Measurements from ENCODE around the gene LRRN2. TPM values are rescaled to one million over a fixed set of nuclear protein-coding genes. Genes with fewer than 3 reads are reported as not detected.
"Not testable (repeated sequence)": the region's sequence is repeated elsewhere in the genome, so short reads cannot be mapped to it uniquely, and the experiment has no call there.

The LRRN2 gene
- total RNA-seq, 1 donor from 2014 or later, result 1.5 TPM

DNA sequence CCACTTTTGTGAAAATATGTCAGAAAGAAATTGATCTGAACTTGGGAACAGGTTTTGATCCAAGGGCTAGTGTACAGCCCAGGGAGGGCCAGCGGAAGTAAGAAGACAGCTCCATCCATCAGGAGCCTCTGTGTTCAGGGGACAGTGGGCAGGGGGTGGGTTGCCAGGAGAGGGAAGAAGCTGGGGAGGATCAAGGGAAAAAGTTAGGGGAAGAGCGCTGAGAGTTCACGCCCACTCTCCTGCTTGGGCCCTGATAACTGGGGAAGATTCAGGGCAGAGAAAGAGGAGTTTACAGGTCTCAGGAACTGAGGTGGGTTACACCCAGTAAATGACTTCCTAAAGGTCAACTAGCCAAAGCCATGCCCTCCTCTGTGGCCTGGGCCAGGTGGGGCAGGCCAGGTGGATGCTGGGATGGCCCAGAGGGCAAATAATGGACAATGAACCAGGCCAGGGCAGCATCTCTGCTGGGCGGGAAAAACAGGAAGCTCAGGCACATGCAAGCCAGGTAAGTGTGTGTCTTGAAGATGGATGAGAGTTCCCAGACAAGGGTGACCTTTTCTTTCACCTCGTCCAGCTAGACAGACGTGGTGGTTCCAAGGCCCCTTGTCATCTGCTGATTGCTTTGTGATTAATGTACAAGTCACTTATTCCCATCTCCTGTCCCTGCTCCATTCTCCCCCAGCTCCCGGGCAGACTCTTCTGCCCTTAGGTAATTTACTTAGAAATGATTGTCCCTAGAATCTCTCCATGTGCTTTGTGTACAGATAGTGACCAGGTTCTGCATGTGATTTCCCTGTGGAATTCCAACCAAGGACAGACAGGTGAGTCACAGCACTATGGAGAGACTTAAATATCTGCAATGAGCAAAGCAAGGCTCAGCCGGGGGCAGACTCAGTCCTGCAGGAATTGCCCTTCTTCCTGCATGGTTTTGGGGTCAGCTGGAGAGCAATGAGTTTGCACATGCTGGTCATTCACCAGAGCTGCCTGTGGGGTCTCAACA is 112.3 kb downstream of the LRRN2 start:
- ATAC-seq (no peak), DNase-seq (ENCODE audit: missing footprints) (no peak)
- intact Hi-C loops (cut with DNase I), result no loop called here

DNA sequence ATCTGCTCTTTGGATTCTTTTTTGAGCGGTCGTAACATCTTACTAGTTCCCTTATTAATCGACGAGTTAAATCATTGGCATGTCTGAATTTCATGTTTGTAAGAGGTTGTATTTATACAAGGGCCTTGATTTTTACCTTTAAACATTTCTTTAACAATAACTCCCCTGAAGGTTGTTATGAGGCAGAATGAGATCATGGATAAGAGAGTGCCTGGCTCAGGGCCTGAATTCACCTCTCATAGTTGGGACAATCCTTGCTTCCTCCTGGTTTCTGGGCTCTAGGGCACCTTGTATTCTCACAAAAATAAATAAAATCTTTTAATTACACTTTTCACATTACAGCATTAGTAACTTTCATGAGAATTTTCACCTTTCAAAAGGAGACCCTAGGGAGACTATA is 113.9 kb downstream of the LRRN2 start:
- no peak for ATAC-seq
- DNase-seq (ENCODE audit: missing footprints), result no peak
- intact Hi-C loops (cut with DNase I), result loop anchor here (2.0 kb wide), 1 partner anchor 375 kb away; no protein-coding TSS in a partner anchor

DNA sequence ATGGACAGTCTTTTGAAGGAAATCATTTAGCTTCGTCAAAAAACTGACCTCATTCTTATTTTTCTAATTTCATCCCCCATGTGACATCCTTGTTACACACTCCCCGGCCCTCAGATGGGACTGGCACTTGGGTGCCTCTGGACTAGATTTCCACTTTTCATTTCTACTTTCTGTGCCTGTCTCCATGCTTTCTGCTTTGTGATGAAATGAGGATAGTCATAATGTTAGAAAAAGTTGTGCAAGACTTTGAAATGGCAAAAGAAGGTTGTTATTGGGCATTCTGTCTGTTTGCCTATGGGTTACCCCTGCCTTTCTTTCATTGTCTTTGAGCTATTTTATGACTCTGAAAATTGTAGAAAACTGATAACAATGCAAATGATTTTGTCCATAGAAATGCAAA is 114.4 kb downstream of the LRRN2 start:
- intact Hi-C loops (cut with DNase I), result loop anchor here (2.0 kb wide), 1 partner anchor 376 kb away; no protein-coding TSS in a partner anchor
- ATAC-seq, result no peak

DNA sequence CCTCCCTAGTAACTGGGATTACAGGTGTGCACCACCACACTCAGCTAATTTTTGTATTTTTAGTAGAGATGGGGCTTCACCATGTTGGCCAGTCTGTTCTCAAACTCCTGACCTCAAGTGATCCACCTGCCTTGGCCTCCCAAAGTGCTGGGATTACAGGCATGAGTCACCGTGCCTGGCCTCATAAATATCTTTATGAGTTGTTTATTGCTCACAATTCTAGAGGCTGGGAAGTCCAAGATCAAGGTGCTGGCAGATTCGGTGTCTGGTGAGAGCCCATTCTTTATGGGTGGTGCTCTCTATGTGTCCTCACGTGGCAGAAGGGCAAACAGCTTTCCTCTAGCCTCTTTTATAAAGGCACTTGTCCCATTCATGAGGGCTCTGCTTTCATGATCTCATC is 115.5 kb downstream of the LRRN2 start:
- not testable (repeated sequence) for DNase-seq (ENCODE audit: missing footprints); ATAC-seq
- intact Hi-C loops (cut with DNase I), result loop anchor here (2.0 kb wide), 1 partner anchor 377 kb away; no protein-coding TSS in a partner anchor

More for the DNA sequence above, 114.4 kb downstream of the LRRN2 start:
- DNase-seq (ENCODE audit: missing footprints), result no peak

DNA sequence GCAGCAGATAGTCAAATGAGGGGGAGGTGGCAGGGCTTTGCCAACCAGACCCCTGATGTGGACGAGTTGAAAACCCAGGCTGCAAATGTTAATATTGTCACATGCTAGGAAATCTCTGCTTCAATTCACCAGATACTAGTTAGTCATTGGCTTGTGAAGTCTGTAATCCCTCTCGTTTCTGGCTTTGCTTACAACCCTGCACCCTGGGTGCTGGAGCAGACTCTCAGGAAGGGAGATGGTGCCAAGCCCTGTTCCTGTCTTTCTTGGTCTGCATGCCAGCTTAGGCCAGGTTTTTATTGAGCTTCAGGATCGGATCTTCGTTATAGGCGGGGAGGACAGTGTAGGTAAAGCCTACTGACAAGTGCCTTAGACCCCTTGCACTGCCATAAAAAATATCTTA is 116.1 kb downstream of the LRRN2 start:
- DNase-seq (ENCODE audit: missing footprints), result no peak
- no peak for ATAC-seq
- intact Hi-C loops (cut with DNase I), result no loop called here

DNA sequence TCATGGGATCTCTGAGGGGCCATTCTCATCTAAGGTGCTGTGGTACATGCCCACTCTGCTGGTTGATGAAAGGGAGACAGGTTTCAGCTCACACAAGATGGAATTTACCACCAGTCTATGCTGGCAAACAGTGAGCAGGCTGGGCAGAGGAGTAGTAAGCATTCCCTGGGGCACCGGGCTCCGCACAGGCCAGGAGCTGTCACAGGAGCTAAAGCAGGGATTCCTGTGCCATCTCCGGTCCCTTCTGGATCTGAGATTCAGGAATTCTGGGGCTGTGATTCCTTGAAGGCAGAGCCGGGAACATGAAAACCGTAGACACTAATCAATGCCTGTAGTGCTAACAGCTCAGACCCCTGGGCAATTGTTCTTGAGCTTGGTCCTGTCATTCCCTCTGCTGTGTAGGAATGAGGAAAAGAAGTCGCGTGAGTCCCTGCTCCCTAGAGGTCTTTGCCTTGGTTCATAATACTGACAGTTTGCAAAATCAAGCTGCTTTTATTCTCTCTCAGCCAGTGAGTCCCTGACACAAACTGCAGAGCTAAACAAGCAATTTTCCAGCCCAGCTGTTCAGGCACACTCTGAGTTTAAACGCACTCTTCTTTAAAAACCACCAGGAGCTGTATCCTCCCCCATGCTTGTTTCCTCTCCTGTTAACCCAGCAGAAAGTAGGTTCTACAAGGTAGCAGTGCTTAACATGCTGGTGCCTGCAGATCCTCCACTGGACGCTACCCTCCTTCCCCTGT is 116.8 kb downstream of the LRRN2 start:
- DNase-seq (ENCODE audit: missing footprints) (no peak), ATAC-seq (no peak)
- intact Hi-C loops (cut with DNase I), result no loop called here

Other genes with a start within 250 kb of the LRRN2 start
- gene PIK3C2B, start 190.9 kb downstream of the LRRN2 start, total RNA-seq, result 22.7 TPM
- 28.6 TPM for gene MDM4, start 169.3 kb downstream of the LRRN2 start, total RNA-seq
- gene NFASC, start 185.1 kb upstream of the LRRN2 start, total RNA-seq, result 10.5 TPM

All from Right ventricle myocardium inferior (tissue), 1 donor.